HG02885 (cell line): Measurements from ENCODE around the gene CDH12.
A peak's percentile ranks its signal among the peaks of the same experiment; 100 is the strongest.
"Not testable (repeated sequence)": the region's sequence is repeated elsewhere in the genome, so short reads cannot be mapped to it uniquely, and the experiment has no call there.

Experiments
- ATAC-seq: cut with Tn5 transposase; IDR thresholded peaks from one replicate; pipeline ENCODE4 v1.9.1; 2021; ENCODE audit warnings: mild to moderate bottlenecking; ENCODE audit not compliant: unreplicated experiment, poor library complexity

The CDH12 gene

GRCh38 chr5:22852807-22853660 lies at the start of gene CDH12:
Gene CDH12 (minus strand): TSS chr5:22853344.
- peak; percentile 39 for ATAC-seq

- no peak for ATAC-seq
Measured at GRCh38 chr5:22901885-22902284, 48.7 kb upstream of the CDH12 start.

GRCh38 chr5:22900801-22901310 lies 47.7 kb upstream of the CDH12 start:
- ATAC-seq = no peak

GRCh38 chr5:22899341-22899740 lies 46.2 kb upstream of the CDH12 start:
- no peak for ATAC-seq

- no peak for ATAC-seq
Measured at GRCh38 chr5:22896152-22896551, 43.0 kb upstream of the CDH12 start.

GRCh38 chr5:22892441-22892840 lies 39.3 kb upstream of the CDH12 start:
- no peak for ATAC-seq

GRCh38 chr5:22889720-22890119 lies 36.6 kb upstream of the CDH12 start:
- ATAC-seq = no peak

GRCh38 chr5:22887566-22887965 lies 34.4 kb upstream of the CDH12 start:
- ATAC-seq = no peak

GRCh38 chr5:22858911-22859310 lies 5.8 kb upstream of the CDH12 start:
- ATAC-seq = not testable (repeated sequence)

- no peak for ATAC-seq
Measured at GRCh38 chr5:22855824-22856223, 2.7 kb upstream of the CDH12 start.

- ATAC-seq = no peak
Measured at GRCh38 chr5:22850981-22851380, 2.2 kb downstream of the CDH12 start.

GRCh38 chr5:22846693-22847092 lies 6.5 kb downstream of the CDH12 start:
- ATAC-seq = no peak

- ATAC-seq = no peak
Measured at GRCh38 chr5:22844636-22845035, 8.5 kb downstream of the CDH12 start.

- ATAC-seq = no peak
Measured at GRCh38 chr5:22844155-22844554, 9.0 kb downstream of the CDH12 start.

GRCh38 chr5:22842574-22842973 lies 10.6 kb downstream of the CDH12 start:
- no peak for ATAC-seq

GRCh38 chr5:22837803-22838202 lies 15.3 kb downstream of the CDH12 start:
- ATAC-seq = no peak

- no peak for ATAC-seq
Measured at GRCh38 chr5:22835686-22836085, 17.5 kb downstream of the CDH12 start.

GRCh38 chr5:22793463-22793862 lies 59.7 kb downstream of the CDH12 start:
- no peak for ATAC-seq

GRCh38 chr5:22787807-22788206 lies 65.3 kb downstream of the CDH12 start:
- ATAC-seq = no peak

GRCh38 chr5:22787398-22787797 lies 65.7 kb downstream of the CDH12 start:
- ATAC-seq = no peak

GRCh38 chr5:22780756-22781155 lies 72.4 kb downstream of the CDH12 start:
- ATAC-seq = no peak

- no peak for ATAC-seq
Measured at GRCh38 chr5:22779499-22779898, 73.6 kb downstream of the CDH12 start.
